Loucy (cell line): ENCODE measurements around the gene CACNA2D3.

Source experiments
- H2AFZ ChIP-seq: fragments of 200-600 bp; sonication (generic); 2 replicates; pipeline ENCODE4 v1.6.0; 2016; ENCODE audit warnings: antibody characterized with exemption, mild to moderate bottlenecking, low read length, moderate library complexity
- H3F3A ChIP-seq: fragments of 200-600 bp; 2 replicates; pipeline ENCODE4 v1.6.0; 2016; ENCODE audit warnings: antibody characterized with exemption, low read depth, mild to moderate bottlenecking
- H3K27me3 ChIP-seq: fragments of 200-600 bp; sonication (generic); 2 replicates; pipeline ENCODE4 v1.6.1; 2014; ENCODE audit warnings: low read length, mild to moderate bottlenecking; ENCODE audit not compliant: insufficient read depth, poor library complexity, severe bottlenecking
- H3K36me3 ChIP-seq: fragments of 200-600 bp; sonication (generic); 2 replicates; pipeline ENCODE4 v1.6.1; 2016; ENCODE audit warnings: low read length; ENCODE audit not compliant: insufficient read depth
- H3K4me1 ChIP-seq: fragments of 200-600 bp; sonication (generic); 2 replicates; pipeline ENCODE4 v1.5.1; 2014; ENCODE audit warnings: low read length, mild to moderate bottlenecking; ENCODE audit not compliant: insufficient read depth, poor library complexity, severe bottlenecking
- H3K4me2 ChIP-seq: fragments of 200-600 bp; sonication (generic); 2 replicates; pipeline ENCODE4 v1.6.0; 2014; ENCODE audit warnings: antibody characterized with exemption, low read length, low read depth, mild to moderate bottlenecking; ENCODE audit not compliant: poor library complexity, severe bottlenecking
- H3K4me3 ChIP-seq: fragments of 200-600 bp; sonication (generic); 2 replicates; pipeline ENCODE4 v1.5.1; 2014; ENCODE audit warnings: low read length, mild to moderate bottlenecking, mixed read lengths; ENCODE audit not compliant: poor library complexity, severe bottlenecking
- H3K79me2 ChIP-seq: fragments of 200-600 bp; sonication (generic); 2 replicates; pipeline ENCODE4 v1.6.1; 2014; ENCODE audit warnings: low read length; ENCODE audit not compliant: insufficient read depth
- H3K9ac ChIP-seq: fragments of 200-600 bp; sonication (generic); 2 replicates; pipeline ENCODE4 v1.6.0; 2014; ENCODE audit warnings: mild to moderate bottlenecking, low read depth, low read length, moderate library complexity; ENCODE audit not compliant: poor library complexity, severe bottlenecking
- H3K9me2 ChIP-seq: fragments of 200-600 bp; sonication (generic); replicated peaks from 2 replicates; pipeline ENCODE4 v1.6.1; 2016; ENCODE audit warnings: low read depth, low read length, mixed read lengths
- H3K9me3 ChIP-seq: fragments of 200-600 bp; sonication (generic); 2 replicates; pipeline ENCODE4 v1.6.1; 2014; ENCODE audit warnings: mild to moderate bottlenecking, antibody characterized with exemption, low read length, low read depth; ENCODE audit not compliant: insufficient read depth
- H4K20me1 ChIP-seq: fragments of 200-600 bp; sonication (generic); 2 replicates; pipeline ENCODE4 v1.6.0; 2014; ENCODE audit warnings: antibody characterized with exemption, low read length, mild to moderate bottlenecking; ENCODE audit not compliant: insufficient read depth, poor library complexity, severe bottlenecking
- CTCF ChIP-seq: fragments of 200-600 bp; sonication (generic); conservative IDR thresholded peaks from 2 replicates; pipeline ENCODE4 v1.5.1; 2014; ENCODE audit warnings: mild to moderate bottlenecking, antibody characterized with exemption, low read length
- EZH2phosphoT487 ChIP-seq: fragments of 200-600 bp; IDR thresholded peaks from 2 replicates; pipeline ENCODE4 v1.6.1; 2018; ENCODE audit warnings: antibody characterized with exemption, mild to moderate bottlenecking, moderate library complexity, borderline replicate concordance

CACNA2D3 gene

GRCh38 chr3:54861248-54862067 lies 739.1 kb downstream of the CACNA2D3 start:
- Histone ChIP-seq H2AFZ (no peak overlapping the region), H3K9ac (no peak overlapping the region), H3K9me2 (no peaks in the 10 kb centered on the region), H3K79me2 (no peaks in the 10 kb centered on the region), H3K4me2 (no peak overlapping the region), H3K4me3 (no peak overlapping the region), H3K27me3 (no peaks in the 10 kb centered on the region), H3F3A (no peaks in the 10 kb centered on the region), H3K4me1 (no peaks in the 10 kb centered on the region), H4K20me1 (no peaks in the 10 kb centered on the region), H3K9me3 (no peaks in the 10 kb centered on the region), H3K36me3 (no peaks in the 10 kb centered on the region)
- no peak for TF ChIP-seq CTCF
- TF ChIP-seq EZH2phosphoT487 = no peak

DNA sequence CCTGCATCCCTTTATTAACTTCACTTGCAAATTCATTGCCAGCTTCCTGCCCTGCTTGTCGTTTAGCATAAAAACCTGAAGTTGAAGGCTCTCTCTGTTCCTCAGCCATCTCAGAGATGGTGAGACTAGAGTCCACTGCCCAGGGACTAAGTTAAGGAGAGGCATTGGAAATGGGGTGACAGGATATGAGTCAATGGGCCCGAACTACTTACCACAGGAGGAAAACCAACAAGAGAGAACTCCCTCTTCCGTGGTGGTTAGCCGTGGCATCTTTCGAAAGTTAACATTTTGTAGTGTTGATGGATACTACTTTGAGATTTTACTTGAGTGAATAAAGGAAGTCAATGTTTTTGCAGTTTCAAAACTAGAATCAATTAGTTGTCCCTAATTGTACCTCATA lies 740.2 kb downstream of the CACNA2D3 start:
- Histone ChIP-seq H3K36me3 (no peaks in the 10 kb centered on the region), H3K4me2 (no peak overlapping the region), H3K4me3 (no peak overlapping the region), H3F3A (no peaks in the 10 kb centered on the region), H3K9me2 (no peaks in the 10 kb centered on the region), H3K4me1 (no peaks in the 10 kb centered on the region), H3K79me2 (no peaks in the 10 kb centered on the region), H3K27me3 (no peaks in the 10 kb centered on the region), H3K9me3 (no peaks in the 10 kb centered on the region), H4K20me1 (no peaks in the 10 kb centered on the region), H2AFZ (no peak overlapping the region), H3K9ac (no peak overlapping the region)
- TF ChIP-seq CTCF (no peak), EZH2phosphoT487 (no peak)

DNA sequence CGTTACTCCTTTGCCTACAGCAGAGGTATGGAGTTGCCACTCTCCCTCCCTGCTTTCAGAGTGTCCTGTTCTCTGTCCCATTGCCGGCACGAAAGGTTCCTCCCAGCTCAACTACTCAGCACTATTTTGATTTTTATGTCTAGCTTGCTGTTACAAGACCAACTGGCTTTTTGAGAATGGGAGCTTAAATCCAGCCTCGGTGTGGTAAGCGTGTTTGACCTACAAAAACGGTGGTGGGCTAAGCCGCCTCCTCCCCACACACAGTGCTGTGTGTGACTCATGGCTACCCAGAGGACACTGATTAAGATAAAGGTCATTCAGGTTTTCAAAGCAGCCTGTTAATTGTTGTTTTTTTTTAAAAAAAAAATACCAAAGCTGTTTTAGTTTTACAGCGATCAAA lies 741.0 kb downstream of the CACNA2D3 start:
- no peaks in the 10 kb centered on the region for H3K9me2 ChIP-seq
- no peaks in the 10 kb centered on the region for H3K79me2 ChIP-seq
- no peaks in the 10 kb centered on the region for H3K36me3 ChIP-seq
- no peaks in the 10 kb centered on the region for H4K20me1 ChIP-seq
- H3K27me3 ChIP-seq = no peaks in the 10 kb centered on the region
- no peak overlapping the region for H3K4me3 ChIP-seq
- TF ChIP-seq EZH2phosphoT487 (no peak), CTCF (no peak)
- H3K4me2 ChIP-seq = no peak overlapping the region
- no peak overlapping the region for H2AFZ ChIP-seq
- no peaks in the 10 kb centered on the region for H3K9me3 ChIP-seq
- H3F3A ChIP-seq = no peaks in the 10 kb centered on the region
- no peak overlapping the region for H3K9ac ChIP-seq
- H3K4me1 ChIP-seq = no peaks in the 10 kb centered on the region
